Astrocyte (in vitro differentiated cells and primary cell): ENCODE measurements around the gene OR7A17.

Experiments
- EZH2 ChIP-seq: IDR thresholded peaks from 2 replicates; pipeline ENCODE4 v1.6.1; 2012; ENCODE audit warnings: mild to moderate bottlenecking, low read length, inconsistent platforms; ENCODE audit not compliant: insufficient read depth
- TF ChIP-seq, protein P1 (sequence below): IDR thresholded peaks from 2 replicates; pipeline ENCODE4 v1.5.1; 2011; ENCODE audit warnings: low read depth, mild to moderate bottlenecking, inconsistent platforms, low read length, moderate library complexity; ENCODE audit not compliant: insufficient read depth

DNA sequence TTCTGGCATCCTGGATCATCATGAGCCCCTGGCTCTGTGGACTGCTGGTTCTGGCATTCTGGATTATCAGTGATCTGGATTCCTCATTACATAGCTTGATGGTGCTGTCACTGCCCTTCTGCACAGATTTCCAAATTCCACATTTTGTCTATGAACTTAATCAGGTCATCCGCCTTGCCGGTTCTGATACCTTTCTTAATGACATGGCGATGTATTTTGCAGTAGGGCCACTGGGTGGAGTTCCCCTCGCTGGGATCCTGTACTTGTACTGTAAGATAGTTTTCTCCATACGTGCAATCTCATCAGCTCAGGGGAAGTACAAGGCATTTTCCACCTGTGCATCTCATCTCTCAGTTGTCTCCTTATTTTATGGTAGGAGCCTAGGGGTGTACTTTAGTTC, 30.9 kb upstream of the OR7A17 start:
- no peak for TF ChIP-seq EZH2
- TF ChIP-seq, protein P1, sequence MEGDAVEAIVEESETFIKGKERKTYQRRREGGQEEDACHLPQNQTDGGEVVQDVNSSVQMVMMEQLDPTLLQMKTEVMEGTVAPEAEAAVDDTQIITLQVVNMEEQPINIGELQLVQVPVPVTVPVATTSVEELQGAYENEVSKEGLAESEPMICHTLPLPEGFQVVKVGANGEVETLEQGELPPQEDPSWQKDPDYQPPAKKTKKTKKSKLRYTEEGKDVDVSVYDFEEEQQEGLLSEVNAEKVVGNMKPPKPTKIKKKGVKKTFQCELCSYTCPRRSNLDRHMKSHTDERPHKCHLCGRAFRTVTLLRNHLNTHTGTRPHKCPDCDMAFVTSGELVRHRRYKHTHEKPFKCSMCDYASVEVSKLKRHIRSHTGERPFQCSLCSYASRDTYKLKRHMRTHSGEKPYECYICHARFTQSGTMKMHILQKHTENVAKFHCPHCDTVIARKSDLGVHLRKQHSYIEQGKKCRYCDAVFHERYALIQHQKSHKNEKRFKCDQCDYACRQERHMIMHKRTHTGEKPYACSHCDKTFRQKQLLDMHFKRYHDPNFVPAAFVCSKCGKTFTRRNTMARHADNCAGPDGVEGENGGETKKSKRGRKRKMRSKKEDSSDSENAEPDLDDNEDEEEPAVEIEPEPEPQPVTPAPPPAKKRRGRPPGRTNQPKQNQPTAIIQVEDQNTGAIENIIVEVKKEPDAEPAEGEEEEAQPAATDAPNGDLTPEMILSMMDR: no peak
